ENCODE data around the gene CFAP251.

- TF ChIP-seq POLR2AphosphoS2 (conservative IDR thresholded peaks at IDR 0.05; ENCODE audit: low read length) (no peak), CTCF (IDR thresholded peaks at IDR 0.05) (no peak), ZFP36 (IDR thresholded peaks at IDR 0.05; ENCODE audit: borderline replicate concordance, partially characterized antibody) (no peak), REST (IDR thresholded peaks at IDR 0.05) (no peak), HEYL (CRISPR knock-in tag; IDR thresholded peaks at IDR 0.05) (no peak), CEBPB (IDR thresholded peaks at IDR 0.05) (no peak), RAD21 (conservative IDR thresholded peaks at IDR 0.05 in 1 of 2, IDR thresholded peaks at IDR 0.05 in 1 of 2) (no peak), USF2 (IDR thresholded peaks at IDR 0.05) (peak; percentile 78; the same call in 1 of the 2 replicates), MAFK (IDR thresholded peaks at IDR 0.05; ENCODE audit: partially characterized antibody) (peak; percentile 4), POLR2A (IDR thresholded peaks at IDR 0.05; ENCODE audit: low read length) (no peak)
Measured at GRCh38 chr12:122040579-122041386, 122.4 kb downstream of the CFAP251 start.

All from A549 (cell line).